ENCODE measurements around the gene ONECUT2.

Gene ONECUT2

DNA sequence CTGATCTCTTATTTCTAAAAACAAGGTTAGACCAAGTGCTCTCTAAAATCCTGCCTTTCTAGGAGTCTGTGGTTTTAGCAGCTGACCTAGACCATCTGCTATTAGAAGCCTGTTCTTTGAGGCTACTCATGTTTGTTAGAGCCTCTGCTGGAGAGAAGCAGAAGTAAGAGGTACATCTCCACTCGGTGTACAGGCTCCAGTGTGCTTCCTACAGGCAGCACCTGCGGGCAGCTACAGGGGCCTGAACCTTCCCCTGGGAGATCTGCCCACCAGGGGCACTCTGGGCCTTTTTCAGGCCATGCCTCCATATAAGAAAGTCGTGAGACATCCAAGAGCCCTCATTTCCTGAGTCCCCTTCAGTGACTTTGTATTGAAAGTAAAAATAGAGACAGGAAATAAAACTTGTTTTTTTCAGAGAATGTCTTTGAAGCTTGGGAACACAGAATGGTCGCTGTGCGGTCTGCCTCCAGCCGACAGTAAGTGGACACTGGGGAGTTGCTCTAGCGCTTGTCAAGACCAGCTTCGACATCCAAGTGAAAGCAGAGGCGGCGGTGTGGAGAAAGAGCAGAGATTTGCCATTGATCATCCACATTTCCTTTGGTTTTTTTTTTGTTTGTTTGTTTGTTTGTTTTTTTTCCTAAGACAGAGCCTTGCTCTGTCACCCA, 31.7 kb downstream of the ONECUT2 start:
- DNase-seq (ENCODE audit: low read depth) = no peak
- H3K4me3 ChIP-seq (ENCODE audit: control insufficient read depth, low read depth, low read length) = no peak overlapping the region
- TF ChIP-seq, protein P1, sequence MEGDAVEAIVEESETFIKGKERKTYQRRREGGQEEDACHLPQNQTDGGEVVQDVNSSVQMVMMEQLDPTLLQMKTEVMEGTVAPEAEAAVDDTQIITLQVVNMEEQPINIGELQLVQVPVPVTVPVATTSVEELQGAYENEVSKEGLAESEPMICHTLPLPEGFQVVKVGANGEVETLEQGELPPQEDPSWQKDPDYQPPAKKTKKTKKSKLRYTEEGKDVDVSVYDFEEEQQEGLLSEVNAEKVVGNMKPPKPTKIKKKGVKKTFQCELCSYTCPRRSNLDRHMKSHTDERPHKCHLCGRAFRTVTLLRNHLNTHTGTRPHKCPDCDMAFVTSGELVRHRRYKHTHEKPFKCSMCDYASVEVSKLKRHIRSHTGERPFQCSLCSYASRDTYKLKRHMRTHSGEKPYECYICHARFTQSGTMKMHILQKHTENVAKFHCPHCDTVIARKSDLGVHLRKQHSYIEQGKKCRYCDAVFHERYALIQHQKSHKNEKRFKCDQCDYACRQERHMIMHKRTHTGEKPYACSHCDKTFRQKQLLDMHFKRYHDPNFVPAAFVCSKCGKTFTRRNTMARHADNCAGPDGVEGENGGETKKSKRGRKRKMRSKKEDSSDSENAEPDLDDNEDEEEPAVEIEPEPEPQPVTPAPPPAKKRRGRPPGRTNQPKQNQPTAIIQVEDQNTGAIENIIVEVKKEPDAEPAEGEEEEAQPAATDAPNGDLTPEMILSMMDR (conservative IDR thresholded peaks at IDR 0.05; ENCODE audit: control insufficient read depth, insufficient read depth, low read depth, low read length) = no peak

DNA sequence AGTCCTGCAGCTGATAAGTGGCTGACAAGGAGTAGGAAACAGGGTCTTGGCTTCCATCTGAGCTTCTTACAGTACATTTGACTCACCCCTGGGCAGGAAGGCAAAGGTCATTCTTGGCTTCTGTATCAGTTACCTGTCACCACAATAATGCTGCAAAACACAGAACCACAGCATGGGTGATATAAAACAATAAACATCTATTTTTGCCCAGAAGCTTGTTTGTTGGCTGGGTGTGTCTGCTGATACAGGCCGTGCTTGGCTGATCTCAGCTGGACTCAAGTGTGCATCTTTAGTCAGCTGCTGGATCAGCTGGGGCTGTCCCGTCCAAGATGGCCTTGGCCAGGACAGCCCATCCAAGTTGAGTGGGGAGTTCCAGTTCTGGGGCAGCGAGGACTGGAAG, 34.7 kb downstream of the ONECUT2 start:
- TF ChIP-seq, protein P1 (conservative IDR thresholded peaks at IDR 0.05; ENCODE audit: control insufficient read depth, insufficient read depth, low read depth, low read length) = no peak
- H3K4me3 ChIP-seq (ENCODE audit: control insufficient read depth, low read depth, low read length) = no peak overlapping the region
- no peak for DNase-seq (ENCODE audit: low read depth)

DNA sequence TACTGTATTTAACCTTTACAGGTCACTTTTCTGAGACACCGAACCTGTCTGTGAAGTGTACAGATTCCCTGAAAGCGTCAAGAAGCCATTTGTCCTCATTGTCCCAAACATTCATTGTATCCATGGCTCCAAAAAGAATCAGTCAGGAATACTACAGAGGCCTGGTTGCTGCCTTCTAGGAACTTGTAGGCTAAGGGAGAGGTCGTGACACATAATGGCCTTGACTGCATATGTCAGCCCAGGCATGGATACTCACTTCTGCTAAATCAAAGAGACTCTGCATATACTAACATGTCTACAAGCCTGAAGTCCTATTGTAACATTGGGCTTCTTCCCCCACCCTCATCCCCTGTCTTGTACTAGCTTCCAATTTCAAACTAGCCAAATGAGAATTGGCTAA, 40.2 kb downstream of the ONECUT2 start:
- no peak overlapping the region for H3K4me3 ChIP-seq (ENCODE audit: control insufficient read depth, low read depth, low read length)
- no peak for DNase-seq (ENCODE audit: low read depth)
- TF ChIP-seq, protein P1 (conservative IDR thresholded peaks at IDR 0.05; ENCODE audit: control insufficient read depth, insufficient read depth, low read depth, low read length) = no peak

DNA sequence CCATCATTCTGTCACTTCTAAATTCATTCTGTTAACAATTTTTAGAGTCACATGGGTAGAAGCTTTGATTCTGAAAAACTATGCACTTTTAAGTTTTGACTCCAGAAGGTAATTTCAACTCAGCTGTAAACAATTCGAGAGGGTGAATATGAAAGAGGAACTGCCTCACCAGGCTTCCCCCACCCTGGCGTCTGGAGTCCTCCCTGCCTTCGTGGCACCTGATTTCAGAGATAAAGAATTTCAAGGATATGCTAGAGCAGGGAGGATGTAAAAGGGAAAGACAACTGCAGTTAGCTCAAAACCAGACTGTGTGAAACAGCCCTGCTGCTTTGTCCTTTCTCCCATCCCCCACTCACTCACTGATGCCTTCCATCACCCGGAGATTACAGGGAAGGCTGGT, 40.7 kb downstream of the ONECUT2 start:
- no peak for DNase-seq (ENCODE audit: low read depth)
- TF ChIP-seq, protein P1 (conservative IDR thresholded peaks at IDR 0.05; ENCODE audit: control insufficient read depth, insufficient read depth, low read depth, low read length) = no peak
- H3K4me3 ChIP-seq (ENCODE audit: control insufficient read depth, low read depth, low read length) = no peak overlapping the region

DNA sequence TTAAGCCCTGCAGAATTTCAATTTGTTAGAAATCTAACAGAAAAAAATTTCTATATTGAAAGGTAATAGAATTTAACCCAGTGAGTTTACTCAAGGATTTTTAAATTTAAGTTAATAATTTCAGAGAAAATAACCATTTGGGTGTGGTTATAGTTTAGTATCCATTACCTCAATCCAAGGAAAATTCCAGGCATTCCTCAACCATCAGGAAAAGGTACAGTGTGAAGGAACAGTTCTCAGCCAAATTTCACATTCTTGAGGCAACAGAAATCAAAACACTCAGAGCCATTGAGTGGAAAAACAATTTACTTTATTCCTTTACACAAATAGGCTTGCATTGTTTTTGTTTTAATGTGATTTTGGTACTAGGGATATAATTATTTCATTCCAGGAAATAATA, 45.6 kb downstream of the ONECUT2 start:
- H3K4me3 ChIP-seq (ENCODE audit: control insufficient read depth, low read depth, low read length) = no peak overlapping the region
- DNase-seq (ENCODE audit: low read depth) = no peak
- TF ChIP-seq, protein P1 (conservative IDR thresholded peaks at IDR 0.05; ENCODE audit: control insufficient read depth, insufficient read depth, low read depth, low read length) = no peak

DNA sequence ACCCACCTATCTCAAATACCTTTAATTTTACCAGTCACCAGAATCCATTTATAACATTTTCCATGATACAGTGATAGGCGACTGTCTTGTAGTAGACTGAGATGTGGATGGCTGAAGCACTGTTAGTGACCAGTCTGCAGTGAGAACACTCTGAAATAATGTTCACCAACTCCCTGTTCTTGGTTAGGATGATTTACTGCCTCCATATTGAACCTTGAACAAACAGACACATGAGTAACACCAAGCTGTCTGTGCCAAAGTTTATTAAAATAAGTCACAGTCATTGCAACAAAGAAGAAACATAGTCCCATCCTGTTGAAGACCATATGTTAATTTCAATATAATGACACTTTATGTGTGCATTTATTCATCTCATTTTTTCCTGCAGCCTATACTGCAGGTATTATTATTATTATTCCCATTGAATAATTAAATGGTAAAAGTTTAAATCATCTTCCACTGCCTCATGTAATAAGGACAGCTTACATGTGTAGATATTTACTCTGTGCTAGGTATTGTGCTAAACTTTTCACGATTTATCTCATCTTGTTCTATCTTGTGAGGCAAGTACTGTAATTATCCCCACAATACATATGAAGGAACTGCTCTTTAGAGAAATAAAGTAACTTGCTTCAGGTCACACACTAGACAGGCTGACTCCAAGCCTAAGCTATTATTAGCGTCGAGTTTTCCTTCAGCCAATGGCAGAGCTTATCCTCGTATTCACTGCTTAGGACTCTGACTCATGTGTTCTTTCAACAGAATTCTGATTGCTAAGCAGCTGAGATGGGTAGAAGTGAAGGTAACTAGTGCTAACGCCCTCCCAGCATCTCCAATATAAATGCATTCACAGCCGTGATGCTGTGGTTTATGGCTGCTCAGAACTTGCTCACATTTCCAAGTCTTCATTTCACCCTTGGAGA, 62.5 kb downstream of the ONECUT2 start:
- DNase-seq (ENCODE audit: low read depth) = peak; percentile 59
- TF ChIP-seq, protein P1 (conservative IDR thresholded peaks at IDR 0.05; ENCODE audit: control insufficient read depth, insufficient read depth, low read depth, low read length) = no peak
- H3K4me3 ChIP-seq (ENCODE audit: control insufficient read depth, low read depth, low read length) = no peak overlapping the region

All from fibroblast of mammary gland (primary cell).